ENCODE data around the gene DISP3.

- TF ChIP-seq EZH2 (IDR thresholded peaks at IDR 0.05; ENCODE audit: borderline replicate concordance, low read length) (no peak), CTCF (IDR thresholded peaks at IDR 0.05; ENCODE audit: low read length) (no peak)
Observed at GRCh38 chr1:11463177-11463576, 15.8 kb upstream of the DISP3 start.

All from OCI-LY1 (cell line).